Liver (tissue), 9 donors: ENCODE data around the gene SHISAL1. TPM values are rescaled to one million over a fixed set of nuclear protein-coding genes. Genes with fewer than 3 reads are reported as not detected.

Experiments
- DNase-seq: peaks from one replicate; pipeline ENCODE4 v3.0.0-alpha.2; 2017; ENCODE audit warnings: low spot score
- H3K27ac ChIP-seq, 2 donors: one replicate each; pipeline ENCODE4 v1.7.0; 2013; ENCODE audit warnings: inconsistent platforms in 2 of 2, low read length in 2 of 2, control low read depth in 1 of 2, low read depth in 1 of 2, mild to moderate bottlenecking in 1 of 2
- H3K27me3 ChIP-seq, 4 donors: one replicate each; pipeline versions ENCODE4 v1.6.1 to v1.7.0; 2013; ENCODE audit warnings: low read length in 3 of 4, inconsistent platforms in 1 of 4, mild to moderate bottlenecking in 1 of 4, moderate library complexity in 1 of 4; ENCODE audit not compliant: control insufficient read depth in 4 of 4, insufficient read depth in 4 of 4
- H3K36me3 ChIP-seq, 4 donors: one replicate each; pipeline versions ENCODE4 v1.6.1 to v1.7.0; 2013; ENCODE audit warnings: low read length in 3 of 4, mild to moderate bottlenecking in 3 of 4, low read depth in 1 of 4, moderate library complexity in 1 of 4; ENCODE audit not compliant: control insufficient read depth in 4 of 4, insufficient read depth in 3 of 4
- H3K4me1 ChIP-seq, 4 donors: one replicate each; pipeline versions ENCODE4 v1.6.1 to v1.7.0; 2013; ENCODE audit warnings: low read length in 3 of 4, mild to moderate bottlenecking in 3 of 4, moderate library complexity in 1 of 4; ENCODE audit not compliant: control insufficient read depth in 4 of 4, insufficient read depth in 4 of 4
- H3K4me3 ChIP-seq, 3 donors: one replicate each; pipeline versions ENCODE4 v1.6.1 to v1.7.0; 2013; ENCODE audit warnings: low read length in 3 of 3, control low read depth in 1 of 3, low read depth in 1 of 3, mild to moderate bottlenecking in 1 of 3
- H3K9ac ChIP-seq, 2 donors: one replicate each; pipeline ENCODE4 v1.7.0; 2013; ENCODE audit warnings: low read length in 2 of 2, mild to moderate bottlenecking in 2 of 2, moderate library complexity in 2 of 2, control low read depth in 1 of 2, low read depth in 1 of 2
- H3K9me3 ChIP-seq, 4 donors: one replicate each; pipeline versions ENCODE4 v1.6.1 to v1.7.0; 2013; ENCODE audit warnings: low read length in 3 of 4; ENCODE audit not compliant: control insufficient read depth in 4 of 4
- ATF3 ChIP-seq: IDR thresholded peaks from 2 replicates; pipeline ENCODE4 v1.6.1; 2016; ENCODE audit warnings: antibody characterized with exemption
- CTCF ChIP-seq: fragments of 150-350 bp; IDR thresholded peaks from 2 replicates; pipeline ENCODE4 v1.5.1; 2017; ENCODE audit warnings: improper control_type of control experiment, low read depth, low read length; ENCODE audit not compliant: missing input control
- EGR1 ChIP-seq, 2 donors: IDR thresholded peaks; 2 replicates each; pipeline ENCODE4 v1.6.1; 2016 to 2018; ENCODE audit warnings: antibody characterized with exemption in 2 of 2, low read depth in 2 of 2
- FOXA1 ChIP-seq: IDR thresholded peaks from 2 replicates; pipeline ENCODE4 v1.6.1; 2016; ENCODE audit warnings: antibody characterized with exemption
- FOXA2 ChIP-seq: IDR thresholded peaks from 2 replicates; pipeline ENCODE4 v1.6.1; 2016; ENCODE audit warnings: antibody characterized with exemption
- GABPA ChIP-seq, 2 donors: IDR thresholded peaks in 1 of 2; conservative IDR thresholded peaks in 1 of 2; 2 replicates each; pipeline ENCODE4 v1.6.1; 2016; ENCODE audit warnings: antibody characterized with exemption in 2 of 2, mild to moderate bottlenecking in 1 of 2, moderate library complexity in 1 of 2
- HNF4A ChIP-seq, 2 donors: conservative IDR thresholded peaks; 2 replicates each; pipeline ENCODE4 v1.6.1; 2016; ENCODE audit warnings: antibody characterized with exemption in 2 of 2, mild to moderate bottlenecking in 2 of 2
- HNF4G ChIP-seq: IDR thresholded peaks from 2 replicates; pipeline ENCODE4 v1.6.1; 2016; ENCODE audit warnings: antibody characterized with exemption
- JUND ChIP-seq, 2 donors: IDR thresholded peaks; 2 replicates each; pipeline ENCODE4 v1.6.1; 2016; ENCODE audit warnings: antibody characterized with exemption in 2 of 2
- NR2F2 ChIP-seq: IDR thresholded peaks from 2 replicates; pipeline ENCODE4 v1.6.1; 2016; ENCODE audit warnings: antibody characterized with exemption
- RAD21 ChIP-seq, 2 donors: IDR thresholded peaks; 2 replicates each; pipeline ENCODE4 v1.6.1; 2016; ENCODE audit warnings: antibody characterized with exemption in 2 of 2, mild to moderate bottlenecking in 2 of 2
- REST ChIP-seq: IDR thresholded peaks from 2 replicates; pipeline ENCODE4 v1.6.1; 2016; ENCODE audit warnings: antibody characterized with exemption, mild to moderate bottlenecking
- RXRA ChIP-seq, 2 donors: IDR thresholded peaks; 2 replicates each; pipeline ENCODE4 v1.6.1; 2017 to 2018; ENCODE audit warnings: antibody characterized with exemption in 2 of 2, mild to moderate bottlenecking in 1 of 2
- SP1 ChIP-seq: IDR thresholded peaks from 2 replicates; pipeline ENCODE4 v1.6.1; 2018; ENCODE audit warnings: antibody characterized with exemption, mild to moderate bottlenecking
- TAF1 ChIP-seq: conservative IDR thresholded peaks from 2 replicates; pipeline ENCODE4 v1.6.1; 2016; ENCODE audit warnings: antibody characterized with exemption, mild to moderate bottlenecking
- YY1 ChIP-seq: IDR thresholded peaks from 2 replicates; pipeline ENCODE4 v1.6.1; 2016; ENCODE audit warnings: antibody characterized with exemption, mild to moderate bottlenecking
- ZBTB33 ChIP-seq: IDR thresholded peaks from 2 replicates; pipeline ENCODE4 v1.6.1; 2016; ENCODE audit warnings: antibody characterized with exemption
- WGBS: extraction: QIAGEN DNeasy Blood & Tissue Kit; methylation state at CpG from one replicate; pipeline ENCODE4 v1.1.7; 2013; 5-methylcytosine and 5-hydroxymethylcytosine counted together
- polyA plus RNA-seq, 2 donors: library from polyadenylated mRNA; stranded (reverse) in 1 of 2; unstranded in 1 of 2; fragments of 200-250 nt in 1 of 2; fragments of >200 nt in 1 of 2; fragmentation: Nextera tagmentation in 1 of 2; extraction: Ambion mirVana in 1 of 2; gene quantifications; one replicate each; pipeline versions ENCODE4 v1.2.1 to v1.2.3, GENCODE V29; 2013 to 2015
- total RNA-seq, 2 donors: library from RNA; depleted of rRNA; stranded (reverse); fragments of >200 nt; gene quantifications; one replicate each; pipeline ENCODE4 v1.2.3, GENCODE V29; 2014
- donor health status: healthy.
- donor health status: healthy.
- donor health status: healthy.
- donor health status: healthy.
- donor health status: healthy.

The SHISAL1 gene
- total and polyA plus RNA-seq, 4 donors: 0.07 to 0.17 (median 0.13) TPM

- H3K9me3 ChIP-seq: peaks cover 0 to 4% (median 2%) of the 10 kb centered on the region in 4 donors
- H3K9ac ChIP-seq: no peak overlapping the region
- H3K27ac ChIP-seq: no peak overlapping the region
- no peaks in the 10 kb centered on the region for H3K36me3 ChIP-seq
- H3K4me1 ChIP-seq: no peaks in the 10 kb centered on the region
- H3K27me3 ChIP-seq: no peaks in the 10 kb centered on the region
- TF ChIP-seq TAF1 (no peak), ZBTB33 (no peak), RAD21 (IDR thresholded peaks at IDR 0.05) (no peak), NR2F2 (no peak), EGR1 (IDR thresholded peaks at IDR 0.05; ENCODE audit: low read depth in 2 of 2) (no peak), YY1 (no peak), HNF4A (conservative IDR thresholded peaks at IDR 0.05) (no peak), JUND (IDR thresholded peaks at IDR 0.05) (no peak), HNF4G (no peak), GABPA (IDR thresholded peaks at IDR 0.05 in 1 of 2, conservative IDR thresholded peaks at IDR 0.05 in 1 of 2) (no peak), ATF3 (no peak), FOXA1 (no peak), SP1 (no peak), CTCF (no peak), REST (no peak), RXRA (IDR thresholded peaks at IDR 0.05) (no peak), FOXA2 (no peak)
- WGBS: 81% methylated on average over 21 of the region's 21 CpGs
- DNase-seq: no peak
- H3K4me3 ChIP-seq: no peak overlapping the region
These were observed 93.5 kb downstream of the SHISAL1 start for GRCh38 chr22:44219101-44219870.
